Measurements from ENCODE around the gene CCDC175. TPM values are rescaled to one million over a fixed set of nuclear protein-coding genes. Genes with fewer than 3 reads are reported as not detected.
A peak's percentile ranks its signal among the peaks of the same experiment; 100 is the strongest.

The CCDC175 gene
- total RNA-seq, 1 donor from 2014 or later = not detected

- DNase-seq (ENCODE audit: low read depth) (no peak), FAIRE-seq (no peak)
- Histone ChIP-seq H3K36me3 (ENCODE audit: control insufficient read depth, insufficient read depth, low read length) (no peaks in the 10 kb centered on the region), H3K4me3 (ENCODE audit: low read depth, low read length) (no peak overlapping the region), H3K27me3 (ENCODE audit: control insufficient read depth, insufficient read depth, low read length) (peaks cover 2% of the 10 kb centered on the region)
- no peak for TF ChIP-seq CTCF (IDR thresholded peaks at IDR 0.05; ENCODE audit: insufficient read depth, low read length, severe bottlenecking)
Observed at GRCh38 chr14:59565087-59565486, 11.5 kb downstream of the CCDC175 start.

GRCh38 chr14:59564366-59564765 lies 12.2 kb downstream of the CCDC175 start:
- Histone ChIP-seq H3K4me3 (ENCODE audit: low read depth, low read length) (no peak overlapping the region), H3K36me3 (ENCODE audit: control insufficient read depth, insufficient read depth, low read length) (no peaks in the 10 kb centered on the region), H3K27me3 (ENCODE audit: control insufficient read depth, insufficient read depth, low read length) (peaks cover 2% of the 10 kb centered on the region)
- FAIRE-seq (peak; percentile 23), DNase-seq (ENCODE audit: low read depth) (no peak)
- no peak for TF ChIP-seq CTCF (IDR thresholded peaks at IDR 0.05; ENCODE audit: insufficient read depth, low read length, severe bottlenecking)

GRCh38 chr14:59547310-59547709 lies 29.3 kb downstream of the CCDC175 start:
- no peak overlapping the region for H3K4me3 ChIP-seq (ENCODE audit: low read depth, low read length)
- FAIRE-seq (no peak), DNase-seq (ENCODE audit: low read depth) (no peak)
- no peaks in the 10 kb centered on the region for H3K36me3 ChIP-seq (ENCODE audit: control insufficient read depth, insufficient read depth, low read length)
- peaks cover 1% of the 10 kb centered on the region for H3K27me3 ChIP-seq (ENCODE audit: control insufficient read depth, insufficient read depth, low read length)
- TF ChIP-seq CTCF (IDR thresholded peaks at IDR 0.05; ENCODE audit: insufficient read depth, low read length, severe bottlenecking) = no peak

GRCh38 chr14:59543873-59544272 lies 32.7 kb downstream of the CCDC175 start:
- no peak for TF ChIP-seq CTCF (IDR thresholded peaks at IDR 0.05; ENCODE audit: insufficient read depth, low read length, severe bottlenecking)
- no peak for FAIRE-seq
- DNase-seq (ENCODE audit: low read depth) = no peak
- Histone ChIP-seq H3K27me3 (ENCODE audit: control insufficient read depth, insufficient read depth, low read length) (peaks cover 1% of the 10 kb centered on the region), H3K36me3 (ENCODE audit: control insufficient read depth, insufficient read depth, low read length) (no peaks in the 10 kb centered on the region), H3K4me3 (ENCODE audit: low read depth, low read length) (no peak overlapping the region)

GRCh38 chr14:59541731-59542130 lies 34.9 kb downstream of the CCDC175 start:
- Histone ChIP-seq H3K27me3 (ENCODE audit: control insufficient read depth, insufficient read depth, low read length) (no peaks in the 10 kb centered on the region), H3K36me3 (ENCODE audit: control insufficient read depth, insufficient read depth, low read length) (no peaks in the 10 kb centered on the region), H3K4me3 (ENCODE audit: low read depth, low read length) (no peak overlapping the region)
- no peak for DNase-seq (ENCODE audit: low read depth)
- FAIRE-seq = no peak
- TF ChIP-seq CTCF (IDR thresholded peaks at IDR 0.05; ENCODE audit: insufficient read depth, low read length, severe bottlenecking) = no peak

GRCh38 chr14:59540852-59541251 lies 35.8 kb downstream of the CCDC175 start:
- Histone ChIP-seq H3K27me3 (ENCODE audit: control insufficient read depth, insufficient read depth, low read length) (no peaks in the 10 kb centered on the region), H3K4me3 (ENCODE audit: low read depth, low read length) (no peak overlapping the region), H3K36me3 (ENCODE audit: control insufficient read depth, insufficient read depth, low read length) (no peaks in the 10 kb centered on the region)
- FAIRE-seq (no peak), DNase-seq (ENCODE audit: low read depth) (no peak)
- TF ChIP-seq CTCF (IDR thresholded peaks at IDR 0.05; ENCODE audit: insufficient read depth, low read length, severe bottlenecking) = no peak
